Peyer's patch (tissue), 4 donors: ENCODE results near the gene TSPAN9. TPM values are rescaled to one million over a fixed set of nuclear protein-coding genes. Genes with fewer than 3 reads are reported as not detected.

ENCODE experiments used
- DNase-seq, 3 donors: peaks; one replicate each; pipeline ENCODE4 v3.0.0-alpha.2; 2017 to 2019
- H3K27ac ChIP-seq, 4 donors: fragments of 200-600 bp; sonication (generic); one replicate each; pipeline ENCODE4 v1.5.1; 2016 to 2019
- H3K27me3 ChIP-seq, 2 donors: fragments of 200-600 bp; sonication (generic); one replicate each; pipeline ENCODE4 v1.5.1; 2019
- H3K36me3 ChIP-seq, 3 donors: fragments of 200-600 bp; sonication (generic); one replicate each; pipeline ENCODE4 v1.5.1; 2016 to 2019
- H3K4me1 ChIP-seq, 4 donors: fragments of 200-600 bp; sonication (generic); one replicate each; pipeline ENCODE4 v1.5.1; 2016 to 2019
- H3K4me3 ChIP-seq, 4 donors: fragments of 200-600 bp; sonication (generic); 1 replicate in 3 of 4; 2 replicates in 1 of 4; pipeline ENCODE4 v1.5.1; 2016 to 2019; ENCODE audit warnings: mild to moderate bottlenecking in 1 of 4
- H3K9me3 ChIP-seq, 4 donors: fragments of 200-600 bp; sonication (generic); one replicate each; pipeline ENCODE4 v1.5.1; 2016 to 2019; ENCODE audit warnings: mild to moderate bottlenecking in 1 of 4
- CTCF ChIP-seq, 6 experiments: fragments of 450-650 bp in 4 of 6; fragments of 200-600 bp in 2 of 6; sonication (generic) in 1 of 6; IDR thresholded peaks; one replicate each; pipeline ENCODE4 v1.5.1; 2017 to 2019; ENCODE audit warnings: antibody characterized with exemption in 6 of 6, mild to moderate bottlenecking in 3 of 6, moderate library complexity in 1 of 6
- POLR2A ChIP-seq, 2 donors: fragments of 450-650 bp; IDR thresholded peaks; one replicate each; pipeline ENCODE4 v1.5.1; 2017; ENCODE audit warnings: antibody characterized with exemption in 2 of 2, mild to moderate bottlenecking in 2 of 2, moderate library complexity in 2 of 2
- total RNA-seq, 4 donors: library from RNA; depleted of rRNA; stranded (reverse); fragments of >200 nt; gene quantifications; one replicate each; pipeline ENCODE4 v1.1.0, GENCODE V29; 2016

TSPAN9 gene
- total RNA-seq, 4 donors from 2014 or later = 7.5 to 23.9 (median 11.8) TPM

- Histone ChIP-seq H3K27me3 (no peaks in the 10 kb centered on the region), H3K9me3 (no peaks in the 10 kb centered on the region), H3K4me1 (peaks cover 0 to 12% (median 0%) of the 10 kb centered on the region in 4 donors), H3K36me3 (no peaks in the 10 kb centered on the region), H3K27ac (no peak overlapping the region), H3K4me3 (no peak overlapping the region)
- no peak for TF ChIP-seq CTCF (IDR thresholded peaks at IDR 0.05)
- no peak for TF ChIP-seq POLR2A (IDR thresholded peaks at IDR 0.05)
- DNase-seq = no peak
Observed at GRCh38 chr12:3134526-3135135, 57.5 kb downstream of the TSPAN9 start.

GRCh38 chr12:3135522-3136461 is 58.6 kb downstream of the TSPAN9 start:
- Histone ChIP-seq H3K4me3 (no peak overlapping the region), H3K27ac (no peak overlapping the region), H3K4me1 (peaks cover 0 to 12% (median 0%) of the 10 kb centered on the region in 4 donors), H3K9me3 (no peaks in the 10 kb centered on the region), H3K36me3 (no peaks in the 10 kb centered on the region), H3K27me3 (no peaks in the 10 kb centered on the region)
- no peak for TF ChIP-seq POLR2A (IDR thresholded peaks at IDR 0.05)
- peak; percentile 53 to 78 (median 74) for TF ChIP-seq CTCF (IDR thresholded peaks at IDR 0.05)
- peak in 2 of 3 donors; percentile 22 to 61 for DNase-seq

DNA sequence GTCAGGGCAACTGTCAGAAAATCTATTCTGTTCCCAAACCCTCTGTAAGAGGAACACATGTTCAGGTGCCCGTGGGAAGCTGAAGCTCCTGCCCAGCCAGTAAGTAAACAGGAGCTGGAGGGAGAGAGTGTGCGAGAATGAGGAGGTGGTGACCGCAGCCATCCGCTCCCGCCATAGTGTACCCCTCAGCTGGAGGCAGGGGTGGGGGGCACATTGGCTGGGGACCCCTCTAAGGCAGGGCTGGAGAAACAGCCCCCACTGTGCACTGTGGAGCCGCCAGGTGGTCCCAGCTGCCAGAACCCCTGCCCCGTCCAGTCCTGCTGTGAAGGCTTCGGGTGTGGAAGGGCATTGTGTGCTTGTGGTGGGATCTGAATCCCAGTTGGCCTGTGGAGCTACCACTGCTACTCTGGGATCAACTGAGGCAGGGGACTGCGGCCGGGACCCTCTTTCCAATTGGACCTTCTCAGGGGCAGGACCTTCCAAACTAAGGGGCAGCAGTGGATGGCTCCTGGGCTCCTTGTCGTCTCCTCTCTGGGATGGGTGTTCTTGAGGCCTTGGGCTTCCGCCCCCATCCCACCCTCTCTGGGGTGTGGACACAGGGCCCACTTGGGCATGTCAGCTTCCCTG is 59.6 kb downstream of the TSPAN9 start:
- Histone ChIP-seq H3K4me1 (peaks cover 0 to 12% (median 0%) of the 10 kb centered on the region in 4 donors), H3K4me3 (no peak overlapping the region), H3K27me3 (no peaks in the 10 kb centered on the region), H3K27ac (no peak overlapping the region), H3K9me3 (no peaks in the 10 kb centered on the region), H3K36me3 (no peaks in the 10 kb centered on the region)
- TF ChIP-seq CTCF (IDR thresholded peaks at IDR 0.05) (no peak), POLR2A (IDR thresholded peaks at IDR 0.05) (no peak)
- no peak for DNase-seq

GRCh38 chr12:3137268-3137781 is 60.1 kb downstream of the TSPAN9 start:
- Histone ChIP-seq H3K36me3 (no peaks in the 10 kb centered on the region), H3K27me3 (no peaks in the 10 kb centered on the region), H3K4me1 (peaks cover 0 to 12% (median 0%) of the 10 kb centered on the region in 4 donors), H3K4me3 (no peak overlapping the region), H3K27ac (peak overlapping the region in 1 of 4 donors; percentile 10), H3K9me3 (no peaks in the 10 kb centered on the region)
- TF ChIP-seq CTCF (IDR thresholded peaks at IDR 0.05) (no peak), POLR2A (IDR thresholded peaks at IDR 0.05) (no peak)
- DNase-seq = no peak

DNA sequence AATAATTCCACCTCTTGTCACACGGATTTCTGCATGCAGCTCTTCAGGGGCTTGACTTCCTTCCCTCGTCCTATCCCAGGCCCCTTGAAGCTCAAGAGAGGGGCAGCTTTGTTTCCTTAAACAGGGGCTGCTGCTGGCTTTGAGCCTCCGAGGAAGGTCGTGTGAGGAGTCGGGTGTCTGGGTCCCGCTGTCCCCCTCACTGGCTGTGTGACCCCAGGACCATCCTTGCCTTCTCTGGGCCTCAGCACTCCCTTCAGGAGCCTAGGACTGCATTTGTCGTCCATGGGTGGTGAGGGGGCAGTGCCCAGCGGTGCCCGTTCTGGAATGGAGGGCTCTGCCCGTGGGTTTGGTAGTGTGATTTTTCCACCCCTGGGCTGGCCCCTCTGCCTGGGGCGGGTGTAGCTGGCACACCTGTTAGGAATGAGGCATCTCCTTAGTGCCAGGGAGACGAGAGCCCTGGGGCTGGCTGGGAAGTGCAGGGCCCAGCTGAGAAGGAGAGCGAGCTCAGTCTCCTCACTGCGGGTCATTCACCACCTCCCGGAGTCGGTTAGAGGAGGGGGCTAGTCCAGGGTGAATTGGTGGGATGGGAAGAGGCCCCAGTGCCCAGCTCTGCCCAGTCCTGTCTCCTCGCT is 60.8 kb downstream of the TSPAN9 start:
- Histone ChIP-seq H3K4me1 (peaks cover 0 to 9% (median 0%) of the 10 kb centered on the region in 4 donors), H3K9me3 (no peaks in the 10 kb centered on the region), H3K27me3 (no peaks in the 10 kb centered on the region), H3K27ac (peak overlapping the region in 1 of 4 donors; percentile 10), H3K36me3 (no peaks in the 10 kb centered on the region), H3K4me3 (no peak overlapping the region)
- DNase-seq = peak in 1 of 3 donors; percentile 32
- TF ChIP-seq POLR2A (IDR thresholded peaks at IDR 0.05) (no peak), CTCF (IDR thresholded peaks at IDR 0.05) (no peak)
